Spleen (tissue), 11 donors: ENCODE data around the gene PABPC1L. TPM values are rescaled to one million over a fixed set of nuclear protein-coding genes. Genes with fewer than 3 reads are reported as not detected.

Experiments used
- DNase-seq: peaks from one replicate; pipeline ENCODE4 v3.0.0-alpha.2; 2020
- H3K27ac ChIP-seq, 8 donors: fragments of 200-600 bp; sonication (generic) in 7 of 8; 1 replicate in 4 of 8; 2 replicates in 4 of 8; pipeline versions ENCODE4 v1.5.0 to v1.8.0; 2016 to 2021; ENCODE audit warnings: inconsistent platforms in 4 of 8, mild to moderate bottlenecking in 4 of 8, moderate library complexity in 1 of 8
- H3K27me3 ChIP-seq, 7 donors: fragments of 200-600 bp; sonication (generic) in 6 of 7; replicated peaks in 1 of 7; 1 replicate in 4 of 7; 2 replicates in 3 of 7; pipeline versions ENCODE4 v1.5.0 to v1.8.0; 2016 to 2021; ENCODE audit warnings: inconsistent platforms in 3 of 7, mild to moderate bottlenecking in 1 of 7
- H3K36me3 ChIP-seq, 6 donors: fragments of 200-600 bp; sonication (generic) in 5 of 6; 1 replicate in 4 of 6; 2 replicates in 2 of 6; pipeline versions ENCODE4 v1.5.0 to v1.8.0; 2016 to 2021; ENCODE audit warnings: inconsistent platforms in 2 of 6
- H3K4me1 ChIP-seq, 6 donors: fragments of 200-600 bp; sonication (generic) in 5 of 6; 1 replicate in 3 of 6; 2 replicates in 3 of 6; pipeline versions ENCODE4 v1.5.0 to v1.8.0; 2016 to 2021; ENCODE audit warnings: inconsistent platforms in 3 of 6
- H3K4me3 ChIP-seq, 8 donors: fragments of 200-600 bp; sonication (generic) in 7 of 8; 1 replicate in 4 of 8; 2 replicates in 4 of 8; pipeline versions ENCODE4 v1.5.0 to v1.8.0; 2016 to 2021; ENCODE audit warnings: inconsistent platforms in 4 of 8, mild to moderate bottlenecking in 4 of 8, moderate library complexity in 2 of 8
- H3K9me3 ChIP-seq, 8 donors: fragments of 200-600 bp; sonication (generic) in 7 of 8; 1 replicate in 4 of 8; 2 replicates in 4 of 8; pipeline versions ENCODE4 v1.5.0 to v1.8.0; 2016 to 2021; ENCODE audit warnings: inconsistent platforms in 4 of 8
- CTCF ChIP-seq, 11 experiments: fragments of 200-600 bp in 7 of 11; fragments of 450-650 bp in 4 of 11; sonication (generic) in 4 of 11; IDR thresholded peaks in 8 of 11; conservative IDR thresholded peaks in 3 of 11; 1 replicate in 7 of 11; 2 replicates in 4 of 11; pipeline versions ENCODE4 v1.4.0 to v1.8.0; 2016 to 2021; ENCODE audit warnings: antibody characterized with exemption in 11 of 11, inconsistent platforms in 4 of 11, mild to moderate bottlenecking in 1 of 11
- POLR2A ChIP-seq, 3 donors: fragments of 450-650 bp; IDR thresholded peaks; one replicate each; pipeline ENCODE4 v1.5.1; 2017; ENCODE audit warnings: antibody characterized with exemption in 3 of 3, mild to moderate bottlenecking in 1 of 3
- POLR2AphosphoS5 ChIP-seq, 3 donors: sonication (generic); formaldehyde crosslinking; IDR thresholded peaks; one replicate each; pipeline ENCODE4 v1.5.1; 2017; ENCODE audit warnings: antibody characterized with exemption in 3 of 3
- WGBS, 5 donors: extraction: QIAGEN DNeasy Blood & Tissue Kit in 3 of 5; methylation state at CpG; one replicate each; pipeline versions ENCODE4 v1.1.5 to v1.1.7; 2013 to 2018; 5-methylcytosine and 5-hydroxymethylcytosine counted together
- intact Hi-C: fragments of 100-400 bp; cut with DNase I; formaldehyde crosslinking; loops from one replicate; pipeline ENCODE4 v1.15.0; 2023; ENCODE audit warnings: low total_unique reads
- polyA plus RNA-seq, 3 donors: library from polyadenylated mRNA; stranded (reverse); fragments of 200-250 nt; gene quantifications; one replicate each; pipeline ENCODE4 v1.2.1, GENCODE V29; 2013
- total RNA-seq, 7 donors: library from RNA; depleted of rRNA in 3 of 7; stranded (reverse); fragments of >200 nt in 3 of 7; fragmentation: NEBNext Ultra II Directional in 4 of 7; extraction: Animal tissue kit (Norgen Biotek cat#: 25700) in 4 of 7; gene quantifications; one replicate each; pipeline versions ENCODE4 v1.1.0 to v1.2.1, GENCODE V29; 2016 to 2021
- donor health status: healthy with polysubstance abuse.
- donor health status: DM: no; HTN: no; CAD: no; lungs with moderate emphysema.
- donor health status: DM: no; HTN: no; CAD: no.
- donor health status: Bipolar disorder and iron deficiency.
- donor health status: healthy.
- donor health status: DM: no; HTN: no; CAD: no.
- donor health status: DM: yes; HTN: yes; CAD: no.

Gene PABPC1L
- total and polyA plus RNA-seq, 10 donors: 27.0 to 61.4 (median 33.8) TPM

DNA sequence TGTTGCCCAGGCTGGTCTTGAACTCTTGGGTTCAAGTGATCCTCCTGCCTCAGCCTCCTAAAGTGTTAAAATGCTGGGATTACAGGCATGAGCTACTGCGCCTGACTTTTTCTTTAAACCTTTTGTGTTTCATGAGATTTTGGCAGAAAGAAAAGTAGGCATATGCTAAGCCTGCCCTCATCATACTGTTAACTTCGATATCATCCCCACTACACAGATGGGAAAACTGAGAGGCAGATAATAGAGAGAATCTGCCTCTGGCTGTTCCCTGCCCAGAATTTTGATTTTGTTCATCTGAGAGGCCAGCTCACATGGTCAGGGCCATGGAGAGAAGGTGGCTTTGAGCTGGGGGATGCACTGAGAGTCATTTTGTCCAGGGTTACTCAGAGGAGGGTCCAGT is 7.5 kb downstream of the PABPC1L start:
- Histone ChIP-seq H3K4me1 (no peaks in the 10 kb centered on the region), H3K4me3 (no peak overlapping the region), H3K36me3 (peaks cover 0 to 78% (median 4%) of the 10 kb centered on the region in 6 donors), H3K27ac (no peak overlapping the region), H3K27me3 (no peaks in the 10 kb centered on the region), H3K9me3 (no peaks in the 10 kb centered on the region)
- 91 to 98% (median 93%) methylated on average over 2 of the region's 2 CpGs for WGBS, 5 donors
- DNase-seq: no peak
- no peak for TF ChIP-seq CTCF (IDR thresholded peaks at IDR 0.05 in 8 of 11, conservative IDR thresholded peaks at IDR 0.05 in 3 of 11)
- TF ChIP-seq POLR2A (IDR thresholded peaks at IDR 0.05): no peak
- TF ChIP-seq POLR2AphosphoS5 (IDR thresholded peaks at IDR 0.05): no peak
- intact Hi-C loops: no loop called here

DNA sequence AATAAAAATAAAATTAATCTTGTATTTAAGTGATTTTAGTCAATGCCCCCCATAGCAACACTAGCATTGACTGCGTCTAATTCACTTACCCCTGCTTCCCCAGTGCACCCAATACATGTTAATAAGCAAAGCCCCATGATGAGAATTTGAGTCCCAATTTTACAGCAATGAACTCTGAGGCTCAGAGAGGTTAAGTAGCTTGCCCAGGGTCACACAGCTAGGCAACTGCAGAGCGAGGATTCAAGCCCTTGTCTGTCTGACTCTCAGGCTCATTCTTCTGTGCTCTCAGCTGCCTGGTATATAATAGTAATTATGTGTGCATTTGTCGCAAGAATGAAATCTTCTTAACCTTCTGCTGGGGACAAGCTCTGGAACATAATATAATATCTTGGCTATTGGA is 8.5 kb downstream of the PABPC1L start:
- TF ChIP-seq CTCF (IDR thresholded peaks at IDR 0.05 in 8 of 11, conservative IDR thresholded peaks at IDR 0.05 in 3 of 11) (no peak), POLR2A (IDR thresholded peaks at IDR 0.05) (no peak), POLR2AphosphoS5 (IDR thresholded peaks at IDR 0.05) (no peak)
- 95 to 99% (median 96%) methylated on average over 3 of the region's 3 CpGs for WGBS, 5 donors
- Histone ChIP-seq H3K36me3 (peaks cover 0 to 78% (median 8%) of the 10 kb centered on the region in 6 donors), H3K27ac (no peak overlapping the region), H3K27me3 (no peaks in the 10 kb centered on the region), H3K4me1 (no peaks in the 10 kb centered on the region), H3K9me3 (no peaks in the 10 kb centered on the region), H3K4me3 (no peak overlapping the region)
- DNase-seq: no peak
- intact Hi-C loops: no loop called here

- H3K27me3 ChIP-seq: no peaks in the 10 kb centered on the region
- no peak for DNase-seq
- no peaks in the 10 kb centered on the region for H3K4me1 ChIP-seq
- 94 to 99% (median 96%) methylated on average over 10 of the region's 10 CpGs for WGBS, 5 donors
- no peaks in the 10 kb centered on the region for H3K9me3 ChIP-seq
- H3K27ac ChIP-seq: no peak overlapping the region
- TF ChIP-seq POLR2A (IDR thresholded peaks at IDR 0.05): no peak
- TF ChIP-seq CTCF (IDR thresholded peaks at IDR 0.05 in 8 of 11, conservative IDR thresholded peaks at IDR 0.05 in 3 of 11): no peak
- no peak for TF ChIP-seq POLR2AphosphoS5 (IDR thresholded peaks at IDR 0.05)
- H3K4me3 ChIP-seq: no peak overlapping the region
- intact Hi-C loops: no loop called here
- H3K36me3 ChIP-seq: peaks cover 0 to 78% (median 10%) of the 10 kb centered on the region in 6 donors
These were observed 8.9 kb downstream of the PABPC1L start for GRCh38 chr20:44918761-44919160.

DNA sequence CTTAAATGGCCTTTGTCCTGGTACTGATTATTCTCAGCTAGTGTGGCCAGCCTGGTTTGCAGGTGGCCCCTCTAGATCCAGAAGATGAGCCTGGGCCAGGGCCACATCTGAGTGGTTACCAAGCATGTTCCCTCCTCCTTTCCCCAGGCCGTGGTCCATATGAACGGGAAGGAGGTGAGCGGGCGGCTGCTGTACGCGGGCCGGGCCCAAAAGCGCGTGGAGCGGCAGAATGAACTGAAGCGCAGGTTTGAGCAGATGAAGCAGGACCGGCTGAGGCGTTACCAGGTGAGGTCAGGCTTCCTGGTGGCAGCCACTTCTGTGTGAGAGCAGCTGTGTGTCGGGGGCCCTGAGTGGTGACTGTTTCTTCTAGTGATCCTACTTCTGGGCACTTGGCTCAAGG is 11.6 kb downstream of the PABPC1L start:
- WGBS, 5 donors: 94 to 98% (median 97%) methylated on average over 14 of the region's 14 CpGs
- intact Hi-C loops: no loop called here

More for the DNA sequence above, 11.6 kb downstream of the PABPC1L start:
- H3K36me3 ChIP-seq: peaks cover 0 to 86% (median 15%) of the 10 kb centered on the region in 6 donors
- H3K9me3 ChIP-seq: no peaks in the 10 kb centered on the region
- H3K27ac ChIP-seq: no peak overlapping the region
- no peak for DNase-seq
- no peak overlapping the region for H3K4me3 ChIP-seq
- no peaks in the 10 kb centered on the region for H3K27me3 ChIP-seq
- TF ChIP-seq POLR2A (IDR thresholded peaks at IDR 0.05) (no peak), CTCF (IDR thresholded peaks at IDR 0.05 in 8 of 11, conservative IDR thresholded peaks at IDR 0.05 in 3 of 11) (no peak), POLR2AphosphoS5 (IDR thresholded peaks at IDR 0.05) (no peak)
- H3K4me1 ChIP-seq: no peaks in the 10 kb centered on the region
